Measurements from ENCODE around the gene CLMP.

GRCh38 chr11:123209591-123209990 lies 14.5 kb upstream of the CLMP start:
- TF ChIP-seq, protein P1, sequence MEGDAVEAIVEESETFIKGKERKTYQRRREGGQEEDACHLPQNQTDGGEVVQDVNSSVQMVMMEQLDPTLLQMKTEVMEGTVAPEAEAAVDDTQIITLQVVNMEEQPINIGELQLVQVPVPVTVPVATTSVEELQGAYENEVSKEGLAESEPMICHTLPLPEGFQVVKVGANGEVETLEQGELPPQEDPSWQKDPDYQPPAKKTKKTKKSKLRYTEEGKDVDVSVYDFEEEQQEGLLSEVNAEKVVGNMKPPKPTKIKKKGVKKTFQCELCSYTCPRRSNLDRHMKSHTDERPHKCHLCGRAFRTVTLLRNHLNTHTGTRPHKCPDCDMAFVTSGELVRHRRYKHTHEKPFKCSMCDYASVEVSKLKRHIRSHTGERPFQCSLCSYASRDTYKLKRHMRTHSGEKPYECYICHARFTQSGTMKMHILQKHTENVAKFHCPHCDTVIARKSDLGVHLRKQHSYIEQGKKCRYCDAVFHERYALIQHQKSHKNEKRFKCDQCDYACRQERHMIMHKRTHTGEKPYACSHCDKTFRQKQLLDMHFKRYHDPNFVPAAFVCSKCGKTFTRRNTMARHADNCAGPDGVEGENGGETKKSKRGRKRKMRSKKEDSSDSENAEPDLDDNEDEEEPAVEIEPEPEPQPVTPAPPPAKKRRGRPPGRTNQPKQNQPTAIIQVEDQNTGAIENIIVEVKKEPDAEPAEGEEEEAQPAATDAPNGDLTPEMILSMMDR (conservative IDR thresholded peaks at IDR 0.05), result no peak
- TF ChIP-seq EZH2 (IDR thresholded peaks at IDR 0.05; ENCODE audit: low read depth), result no peak
